ENCODE measurements around the gene IFNGR1.

Gene IFNGR1

DNA sequence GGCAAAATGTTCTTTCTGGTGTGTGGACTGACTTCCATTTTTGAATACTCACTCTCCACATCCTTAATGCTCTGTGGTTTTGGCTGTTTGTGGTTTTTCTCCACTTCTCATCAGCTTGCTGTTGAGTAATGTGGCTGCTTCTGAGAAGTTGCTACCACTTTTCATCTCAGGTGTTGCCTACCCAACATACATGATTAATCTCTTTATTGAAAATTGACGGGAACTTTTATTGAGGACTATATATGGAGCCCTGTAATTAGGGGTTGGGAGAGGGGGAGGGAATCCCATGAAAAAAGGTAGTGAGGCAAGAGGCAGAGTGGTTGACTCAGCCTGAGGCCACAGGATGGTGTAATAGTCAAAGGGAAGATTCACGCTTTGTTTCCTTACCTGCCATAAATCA is 63.4 kb downstream of the IFNGR1 start:
- no peak for DNase-seq (ENCODE audit: low read depth in 2 of 2)

- DNase-seq (ENCODE audit: low read depth in 2 of 2), result no peak
These were observed 69.1 kb downstream of the IFNGR1 start for GRCh38 chr6:137150072-137150471.

DNA sequence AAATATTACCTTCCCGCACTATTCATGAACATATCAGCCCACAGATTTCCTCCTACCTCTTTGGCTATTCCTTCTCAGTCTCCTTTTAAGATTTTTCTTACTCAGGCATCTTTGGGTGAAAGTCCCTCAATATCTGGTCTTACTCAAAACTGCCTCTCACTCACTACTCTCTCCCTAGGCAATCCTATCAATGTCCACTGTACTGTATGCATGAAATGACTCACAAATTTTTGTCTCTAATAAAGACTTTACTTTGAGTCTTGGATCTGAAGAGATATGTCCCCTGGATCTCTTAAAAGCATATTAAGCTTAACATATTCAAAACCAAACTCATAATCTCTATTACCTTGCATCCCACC is 70.2 kb downstream of the IFNGR1 start:
- no peak for DNase-seq (ENCODE audit: low read depth in 2 of 2)

GRCh38 chr6:137148306-137149034 is 70.7 kb downstream of the IFNGR1 start:
- DNase-seq (ENCODE audit: low read depth in 2 of 2), result no peak

All from activated CD4-positive, alpha-beta T cell treated with anti-CD3 and anti-CD28 coated beads for 24 hours (primary cell).